PC-9 (cell line): ENCODE measurements around the gene FNDC1. TPM values are rescaled to one million over a fixed set of nuclear protein-coding genes. Genes with fewer than 3 reads are reported as not detected.

ENCODE experiments used
- BruUV-seq: library from RNA; stranded (reverse); fragments of 400-500 nt; replicated peaks from 2 replicates; lab custom pipeline; 2021; lab: Mats Ljungman, UMichigan
- CTCF ChIA-PET: fragments of 300-600 bp; sonication (Branson Sonifier 250); formaldehyde crosslinking; loops from one replicate; lab custom pipeline; 2022; ENCODE audit warnings: antibody characterized with exemption; lab: Charles Lee
- POLR2A ChIA-PET: fragments of 300-600 bp; sonication (Branson Sonifier 250); formaldehyde crosslinking; loops from one replicate; lab custom pipeline; 2022; ENCODE audit warnings: antibody characterized with exemption; ENCODE audit not compliant: unreplicated experiment; lab: Charles Lee
- DNase-seq, 2 experiments: peaks; one replicate each; pipeline versions ENCODE4 v3.0.0 to v3.0.0-alpha.2; 2015 to 2022; ENCODE audit warnings: mixed read lengths in 1 of 2
- H2AFZ ChIP-seq: fragments of 200-600 bp; sonication (generic); 2 replicates; pipeline ENCODE4 v1.8.1; 2017; ENCODE audit warnings: antibody characterized with exemption
- H3F3A ChIP-seq: fragments of 200-600 bp; sonication (generic); 2 replicates; pipeline ENCODE4 v1.8.1; 2017; ENCODE audit warnings: antibody characterized with exemption, mild to moderate bottlenecking, low read depth; ENCODE audit not compliant: insufficient read depth
- H3K27ac ChIP-seq: fragments of 200-600 bp; sonication (generic); 2 replicates; pipeline ENCODE4 v1.6.1; 2016; ENCODE audit warnings: mixed run types
- H3K27me3 ChIP-seq: fragments of 200-600 bp; sonication (generic); 2 replicates; pipeline ENCODE4 v1.6.1; 2016; ENCODE audit warnings: low read depth, mixed run types; ENCODE audit not compliant: insufficient read depth
- H3K36me3 ChIP-seq: fragments of 200-600 bp; sonication (generic); 2 replicates; pipeline ENCODE4 v1.6.1; 2016; ENCODE audit warnings: low read depth, mixed run types
- H3K4me1 ChIP-seq: fragments of 200-600 bp; sonication (generic); replicated peaks from 2 replicates; pipeline ENCODE4 v1.6.1; 2016; ENCODE audit warnings: mixed run types; ENCODE audit not compliant: insufficient read depth
- H3K4me2 ChIP-seq: fragments of 200-600 bp; sonication (generic); 2 replicates; pipeline ENCODE4 v1.6.1; 2017; ENCODE audit warnings: mixed run types
- H3K4me3 ChIP-seq: fragments of 200-600 bp; sonication (generic); 2 replicates; pipeline ENCODE4 v1.6.1; 2016; ENCODE audit warnings: mixed run types
- H3K79me2 ChIP-seq: fragments of 200-600 bp; sonication (generic); 2 replicates; pipeline ENCODE4 v1.6.1; 2017; ENCODE audit warnings: low read depth, mixed run types
- H3K9me2 ChIP-seq: fragments of 200-600 bp; sonication (generic); 2 replicates; pipeline ENCODE4 v1.8.1; 2017; ENCODE audit warnings: mild to moderate bottlenecking; ENCODE audit not compliant: insufficient read depth
- H3K9me3 ChIP-seq: fragments of 200-600 bp; sonication (generic); 2 replicates; pipeline ENCODE4 v1.8.1; 2016; ENCODE audit warnings: low read depth; ENCODE audit not compliant: insufficient read depth
- H4K20me1 ChIP-seq: fragments of 200-600 bp; sonication (generic); 2 replicates; pipeline ENCODE4 v1.8.1; 2017; ENCODE audit not compliant: insufficient read depth
- CTCF ChIP-seq: fragments of 200-600 bp; sonication (generic); conservative IDR thresholded peaks from 2 replicates; pipeline ENCODE4 v1.6.1; 2017; ENCODE audit warnings: mixed run types, antibody characterized with exemption, mild to moderate bottlenecking, moderate library complexity
- EZH2 ChIP-seq: fragments of 200-600 bp; sonication (generic); IDR thresholded peaks from 2 replicates; pipeline ENCODE4 v1.8.0; 2017; ENCODE audit warnings: antibody characterized with exemption, low read depth
- intact Hi-C: fragments of 100-400 bp; cut with micrococcal nuclease; formaldehyde crosslinking; loops from one replicate; pipeline ENCODE4 v1.10.0; 2022; ENCODE audit not compliant: unreplicated experiment
- total RNA-seq: library from RNA; stranded (reverse); gene quantifications from 2 replicates; pipeline ENCODE4 v1.2.3, GENCODE V29; 2021

Gene FNDC1
- total RNA-seq, 1 experiment from 2014 or later: not detected

- no peak overlapping the region for H2AFZ ChIP-seq
Observed at GRCh38 chr6:159233365-159234101, 64.3 kb downstream of the FNDC1 start.

GRCh38 chr6:159234102-159234553 lies 64.9 kb downstream of the FNDC1 start:
- no peak for DNase-seq
- no TSS peak for BruUV-seq
- Histone ChIP-seq H2AFZ (no peak overlapping the region), H3K36me3 (no peaks in the 10 kb centered on the region), H3K9me3 (no peaks in the 10 kb centered on the region), H4K20me1 (no peaks in the 10 kb centered on the region; the same call in 1 of the 2 replicates), H3K27me3 (peaks cover 74% of the 10 kb centered on the region), H3F3A (no peaks in the 10 kb centered on the region), H3K4me3 (no peak overlapping the region), H3K9me2 (no peaks in the 10 kb centered on the region), H3K79me2 (no peaks in the 10 kb centered on the region), H3K27ac (no peak overlapping the region), H3K4me2 (no peak overlapping the region), H3K4me1 (no peaks in the 10 kb centered on the region)
- ChIA-PET POLR2A (no interaction called here), CTCF (no interaction called here)
- intact Hi-C loops: no loop called here
- TF ChIP-seq EZH2 (no peak), CTCF (no peak)

More at GRCh38 chr6:159233365-159234101, 64.3 kb downstream of the FNDC1 start:
- Histone ChIP-seq H3K4me2 (no peak overlapping the region), H3K4me3 (no peak overlapping the region), H3K27me3 (peaks cover 72% of the 10 kb centered on the region), H3K9me2 (no peaks in the 10 kb centered on the region), H3K9me3 (no peaks in the 10 kb centered on the region), H4K20me1 (no peaks in the 10 kb centered on the region; the same call in 1 of the 2 replicates), H3F3A (no peaks in the 10 kb centered on the region), H3K36me3 (no peaks in the 10 kb centered on the region), H3K4me1 (no peaks in the 10 kb centered on the region), H3K27ac (no peak overlapping the region), H3K79me2 (no peaks in the 10 kb centered on the region)
- ChIA-PET CTCF (no interaction called here), POLR2A (no interaction called here)
- BruUV-seq: no TSS peak
- intact Hi-C loops: no loop called here
- TF ChIP-seq CTCF (no peak), EZH2 (no peak)
- no peak for DNase-seq

- no peaks in the 10 kb centered on the region for H3K36me3 ChIP-seq
- H3K4me2 ChIP-seq: no peak overlapping the region
- H4K20me1 ChIP-seq: no peaks in the 10 kb centered on the region; the same call in 1 of the 2 replicates
- no peak overlapping the region for H3K27ac ChIP-seq
- CTCF ChIA-PET: no interaction called here
- BruUV-seq: no TSS peak
- H2AFZ ChIP-seq: no peak overlapping the region
- no peaks in the 10 kb centered on the region for H3F3A ChIP-seq
- no peaks in the 10 kb centered on the region for H3K4me1 ChIP-seq
- H3K4me3 ChIP-seq: no peak overlapping the region
- DNase-seq: no peak
- intact Hi-C loops: no loop called here
- no peaks in the 10 kb centered on the region for H3K9me3 ChIP-seq
- TF ChIP-seq CTCF (no peak), EZH2 (no peak)
- H3K27me3 ChIP-seq: peaks cover 68% of the 10 kb centered on the region
- H3K79me2 ChIP-seq: no peaks in the 10 kb centered on the region
- POLR2A ChIA-PET: no interaction called here
- H3K9me2 ChIP-seq: no peaks in the 10 kb centered on the region
Observed at GRCh38 chr6:159238920-159239558, 69.8 kb downstream of the FNDC1 start.
